HG02763 (cell line): Measurements from ENCODE around the gene OR7G1.
"Not testable (repeated sequence)": the region's sequence is repeated elsewhere in the genome, so short reads cannot be mapped to it uniquely, and the experiment has no call there.

Source experiments
- ATAC-seq: cut with Tn5 transposase; IDR thresholded peaks from one replicate; pipeline ENCODE4 v1.9.1; 2021; ENCODE audit warnings: mild to moderate bottlenecking, moderate library complexity; ENCODE audit not compliant: unreplicated experiment

The OR7G1 gene

DNA sequence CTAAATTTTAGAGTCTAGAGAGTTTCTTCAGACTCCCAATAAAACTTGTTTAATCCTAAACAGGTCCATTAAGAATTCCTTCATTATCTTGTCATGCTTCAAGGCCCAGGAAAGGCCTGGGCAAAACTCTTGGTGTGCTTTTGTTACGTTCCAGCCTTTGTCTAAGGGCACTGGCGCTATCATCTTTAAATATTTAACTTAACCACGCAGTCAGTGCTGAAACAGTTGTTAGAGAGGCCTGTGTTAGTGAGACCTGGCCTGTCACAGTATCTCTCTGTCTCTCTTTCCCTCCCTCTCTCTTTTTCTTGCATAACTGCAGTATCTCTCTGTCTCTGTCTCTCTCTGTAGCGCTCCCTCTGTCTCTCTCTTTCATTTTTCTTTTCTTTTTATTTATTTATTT is 36.9 kb downstream of the OR7G1 start:
- ATAC-seq, result no peak

DNA sequence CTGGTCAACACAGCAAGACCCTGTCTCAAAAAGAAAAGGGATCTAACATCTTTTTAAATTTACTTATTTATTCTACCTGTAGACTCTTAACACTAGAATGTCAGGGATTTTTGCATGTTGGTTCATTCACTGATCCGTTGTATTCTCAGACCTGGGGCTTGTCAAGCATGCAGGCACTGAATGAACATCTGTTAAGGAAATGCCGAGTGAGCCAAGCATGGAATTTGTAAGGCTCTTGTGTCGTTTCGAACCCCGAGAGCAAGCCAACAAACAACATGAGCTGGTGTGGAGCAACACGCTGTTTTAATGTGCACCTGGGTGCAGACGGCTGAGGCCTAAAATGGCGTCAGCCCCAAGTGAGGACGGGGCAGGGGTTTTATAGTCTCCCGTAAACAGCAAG is 38.7 kb downstream of the OR7G1 start:
- ATAC-seq, result no peak

DNA sequence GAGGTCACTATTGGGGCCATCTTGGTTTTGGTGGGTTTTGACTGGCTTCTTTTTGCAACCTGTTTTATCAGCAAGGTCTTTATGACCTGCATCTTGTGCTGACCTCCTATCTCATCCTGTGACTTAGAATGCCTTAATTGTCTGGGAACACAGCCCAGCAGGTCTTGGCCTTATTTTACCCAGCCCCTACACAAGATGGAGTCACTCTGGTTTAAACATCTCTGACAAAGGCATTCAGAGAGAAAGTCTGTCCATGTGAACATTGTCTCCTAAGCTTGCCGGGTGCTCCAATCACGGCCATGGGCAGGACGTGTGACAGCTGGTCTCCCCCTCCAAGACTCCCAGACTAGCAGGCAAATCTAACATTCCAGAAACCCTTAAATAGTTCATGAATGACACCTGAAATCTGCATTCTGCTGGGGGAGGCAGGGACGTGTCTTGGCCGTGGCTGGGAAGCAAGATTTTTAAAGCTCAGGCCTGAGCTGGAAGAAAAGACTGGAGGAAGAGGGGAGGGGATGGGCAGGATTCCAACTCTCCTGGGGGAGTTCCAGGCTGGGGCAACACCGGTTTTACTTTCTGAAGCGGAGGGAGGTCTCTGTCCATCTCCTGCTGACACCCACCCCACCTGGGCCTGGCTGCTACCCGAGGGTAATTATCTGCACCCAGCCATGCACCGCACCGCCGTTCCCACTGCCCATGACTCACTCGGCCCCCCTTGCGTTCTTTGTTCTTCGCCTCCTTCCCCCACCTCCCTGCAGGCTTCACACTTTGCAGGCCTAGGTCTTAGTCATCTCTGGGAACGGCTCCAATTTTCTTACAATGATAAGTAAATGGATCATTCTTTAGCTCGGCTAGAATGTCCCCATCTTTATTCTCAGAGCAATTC is 40.3 kb downstream of the OR7G1 start:
- ATAC-seq, result no peak

DNA sequence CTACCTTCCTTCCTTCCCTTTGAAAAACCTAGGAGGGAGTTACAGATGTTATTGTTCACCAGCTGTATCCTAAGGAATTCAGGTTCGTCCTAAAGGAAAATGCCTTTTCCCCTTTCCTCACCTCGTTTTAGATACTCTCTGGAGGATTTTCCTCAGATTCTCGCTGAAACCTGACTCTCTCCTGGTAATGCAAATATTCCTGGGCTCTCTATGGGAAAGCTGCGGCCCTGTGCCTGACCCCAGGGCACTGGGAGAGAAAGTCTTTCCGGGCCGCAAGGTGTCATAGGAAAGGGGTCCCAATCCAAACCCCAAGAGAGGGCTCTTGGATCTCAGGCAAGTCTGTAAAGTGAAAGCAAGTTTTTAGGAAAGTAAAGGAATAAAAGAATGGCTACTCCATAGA is 41.8 kb downstream of the OR7G1 start:
- no peak for ATAC-seq

DNA sequence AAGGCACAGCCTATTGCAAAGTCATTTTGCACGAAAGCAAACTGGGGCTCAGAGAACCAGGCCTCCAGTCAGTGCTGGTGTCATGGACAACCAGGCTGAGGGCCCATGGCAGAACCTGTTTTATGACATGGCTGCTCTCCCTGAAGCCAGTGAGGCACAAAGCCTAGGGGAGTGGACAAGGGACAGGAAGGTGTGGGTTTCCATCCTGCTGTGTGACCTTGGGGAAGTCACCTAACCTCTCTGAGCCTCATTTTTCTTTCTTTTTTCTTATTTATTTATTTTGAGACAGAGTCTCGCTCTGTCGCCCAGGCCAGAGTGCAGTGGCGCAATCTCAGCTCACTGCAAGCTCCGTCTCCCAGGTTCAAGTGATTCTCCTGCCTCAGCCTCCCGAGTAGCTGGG is 43.8 kb downstream of the OR7G1 start:
- not testable (repeated sequence) for ATAC-seq

DNA sequence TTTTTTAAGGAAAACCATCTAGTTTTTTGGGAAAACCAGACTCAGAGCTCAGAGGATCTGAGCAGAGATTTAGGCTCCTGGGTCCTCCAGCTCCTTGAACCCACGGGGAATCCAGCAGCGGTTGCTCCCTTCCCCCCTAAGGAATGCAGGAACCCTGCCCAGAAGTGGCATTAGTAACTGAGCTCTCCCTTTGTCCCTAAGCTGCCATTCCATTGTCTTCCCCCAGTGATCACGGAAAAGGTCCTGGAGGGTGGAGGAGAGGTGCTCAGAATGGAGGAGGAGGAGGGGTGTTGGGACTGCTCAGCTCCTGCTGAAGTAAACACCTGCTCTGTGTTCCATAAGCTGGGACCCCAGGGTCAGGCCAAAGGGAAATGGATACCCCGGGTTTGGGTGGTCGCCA is 45.5 kb downstream of the OR7G1 start:
- no peak for ATAC-seq

DNA sequence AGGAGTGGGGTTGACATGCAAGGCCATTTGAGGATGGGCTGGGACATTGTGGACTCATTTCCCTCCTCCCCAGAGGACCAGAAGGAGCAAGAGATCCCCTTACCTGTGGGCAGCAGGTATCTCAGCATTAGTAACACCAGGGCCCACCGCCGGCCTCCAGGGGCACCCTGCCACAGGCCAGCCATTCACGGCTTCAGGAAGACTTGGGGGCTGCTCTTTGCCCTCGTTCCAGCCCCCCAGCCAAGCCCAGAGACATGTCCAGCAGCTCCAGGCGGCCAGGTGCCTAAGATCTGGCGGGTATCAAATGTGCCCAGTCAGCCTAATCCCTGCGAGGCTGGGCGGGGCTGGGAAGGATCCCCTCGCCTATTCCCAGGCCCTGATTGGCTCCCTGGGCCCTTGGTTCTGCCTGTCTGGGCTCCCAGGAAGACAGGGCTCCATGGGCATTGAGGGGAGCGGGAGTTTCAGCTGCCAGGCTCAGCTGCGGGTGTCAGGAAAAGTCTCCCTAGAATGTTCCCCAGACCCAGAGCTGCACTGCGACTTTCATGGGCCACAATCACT is 50.0 kb downstream of the OR7G1 start:
- ATAC-seq, result no peak
